Activated CD4-positive, CD25-positive, alpha-beta regulatory T cell treated with anti-CD3 and anti-CD28 coated beads, Interleukin-2, amount 50 U/mL, for 16 hours (primary cell): ENCODE data around the gene ZNF516.
"Not testable (repeated sequence)": the region's sequence is repeated elsewhere in the genome, so short reads cannot be mapped to it uniquely, and the experiment has no call there.

ENCODE experiments used
- DNase-seq: peaks from one replicate; pipeline ENCODE4 v3.0.0-alpha.2; 2020; ENCODE audit warnings: low read depth, low spot score

Gene ZNF516

GRCh38 chr18:76495006-76495370 lies at the start of gene ZNF516:
ZNF516 (minus strand) TSS chr18:76495242; CDS start chr18:76443054, 52,188 bp downstream.
- DNase-seq, result no peak

- no peak for DNase-seq
These were observed 43.8 kb upstream of the ZNF516 start for GRCh38 chr18:76538846-76539245.

- DNase-seq, result no peak
These were observed 42.6 kb upstream of the ZNF516 start for GRCh38 chr18:76537621-76538020.

- DNase-seq, result not testable (repeated sequence)
These were observed 41.6 kb upstream of the ZNF516 start for GRCh38 chr18:76536593-76536992.

- DNase-seq, result no peak
These were observed 37.8 kb upstream of the ZNF516 start for GRCh38 chr18:76532875-76533274.

GRCh38 chr18:76530846-76531245 lies 35.8 kb upstream of the ZNF516 start:
- DNase-seq, result no peak

- DNase-seq, result no peak
These were observed 35.3 kb upstream of the ZNF516 start for GRCh38 chr18:76530391-76530790.

GRCh38 chr18:76529433-76529811 lies 34.4 kb upstream of the ZNF516 start:
- no peak for DNase-seq

GRCh38 chr18:76528477-76529432 lies 33.7 kb upstream of the ZNF516 start:
- DNase-seq, result no peak

GRCh38 chr18:76525911-76526310 lies 30.9 kb upstream of the ZNF516 start:
- no peak for DNase-seq

- no peak for DNase-seq
These were observed 30.1 kb upstream of the ZNF516 start for GRCh38 chr18:76524900-76525698.

- DNase-seq, result no peak
These were observed 29.4 kb upstream of the ZNF516 start for GRCh38 chr18:76524477-76524876.

GRCh38 chr18:76522551-76522950 lies 27.5 kb upstream of the ZNF516 start:
- DNase-seq, result no peak

GRCh38 chr18:76522122-76522503 lies 27.1 kb upstream of the ZNF516 start:
- no peak for DNase-seq

- DNase-seq, result no peak
These were observed 26.5 kb upstream of the ZNF516 start for GRCh38 chr18:76521417-76522121.

- no peak for DNase-seq
These were observed 24.0 kb upstream of the ZNF516 start for GRCh38 chr18:76518860-76519538.

- DNase-seq, result no peak
These were observed 23.2 kb upstream of the ZNF516 start for GRCh38 chr18:76518123-76518859.

GRCh38 chr18:76515576-76515975 lies 20.5 kb upstream of the ZNF516 start:
- DNase-seq, result no peak

- DNase-seq, result no peak
These were observed 19.5 kb upstream of the ZNF516 start for GRCh38 chr18:76514573-76514972.

- DNase-seq, result no peak
These were observed 12.9 kb upstream of the ZNF516 start for GRCh38 chr18:76507830-76508385.
